ENCODE results near the gene DKKL1.
A peak's percentile ranks its signal among the peaks of the same experiment; 100 is the strongest.

DKKL1 gene

DNA sequence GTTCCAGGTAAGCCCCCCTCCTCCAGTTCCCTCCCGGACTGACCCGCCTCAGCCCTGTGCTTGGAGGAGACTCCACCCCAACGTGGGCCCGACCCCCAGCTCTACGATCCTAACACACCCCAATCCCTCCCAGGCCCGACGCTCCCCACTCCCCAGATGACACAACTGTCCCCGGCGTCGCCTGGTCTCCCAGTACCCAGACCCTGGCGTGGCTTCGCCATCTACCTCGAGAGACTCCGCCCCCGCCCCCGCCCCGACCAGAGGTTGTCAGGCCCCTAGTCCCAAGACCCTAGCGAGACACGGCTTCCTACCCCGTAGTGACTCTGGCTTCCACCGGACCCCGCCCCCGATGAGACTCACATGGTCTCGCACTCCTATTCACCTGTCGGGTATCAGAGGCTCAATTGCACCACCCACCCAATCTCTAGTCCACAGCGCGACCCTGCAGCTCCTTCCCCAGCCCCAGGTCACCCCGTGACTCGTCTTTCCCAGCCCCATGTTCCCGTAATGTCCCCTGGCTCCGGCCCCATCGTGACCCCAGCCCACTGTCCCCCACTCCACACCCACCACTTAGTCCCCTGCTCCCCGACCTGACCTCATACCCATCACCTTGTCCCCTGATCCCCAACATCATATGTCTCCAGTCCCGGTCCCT is 25.5 kb upstream of the DKKL1 start:
- H4K20me1 ChIP-seq: peaks cover 22% of the 10 kb centered on the region
- H3K36me3 ChIP-seq: no peaks in the 10 kb centered on the region
- no peak for TF ChIP-seq Cebpa-rat (IDR thresholded peaks at IDR 0.05)
- H3K4me2 ChIP-seq: no peak overlapping the region
- H3K27me3 ChIP-seq: peaks cover 20% of the 10 kb centered on the region
- H3K9me3 ChIP-seq: no peaks in the 10 kb centered on the region; the same call in 1 of the 2 replicates
- no peak overlapping the region for H3K4me3 ChIP-seq
- no peak overlapping the region for H3K9ac ChIP-seq
- no peak overlapping the region for H3K27ac ChIP-seq
- H3K4me1 ChIP-seq: peaks cover 73% of the 10 kb centered on the region

DNA sequence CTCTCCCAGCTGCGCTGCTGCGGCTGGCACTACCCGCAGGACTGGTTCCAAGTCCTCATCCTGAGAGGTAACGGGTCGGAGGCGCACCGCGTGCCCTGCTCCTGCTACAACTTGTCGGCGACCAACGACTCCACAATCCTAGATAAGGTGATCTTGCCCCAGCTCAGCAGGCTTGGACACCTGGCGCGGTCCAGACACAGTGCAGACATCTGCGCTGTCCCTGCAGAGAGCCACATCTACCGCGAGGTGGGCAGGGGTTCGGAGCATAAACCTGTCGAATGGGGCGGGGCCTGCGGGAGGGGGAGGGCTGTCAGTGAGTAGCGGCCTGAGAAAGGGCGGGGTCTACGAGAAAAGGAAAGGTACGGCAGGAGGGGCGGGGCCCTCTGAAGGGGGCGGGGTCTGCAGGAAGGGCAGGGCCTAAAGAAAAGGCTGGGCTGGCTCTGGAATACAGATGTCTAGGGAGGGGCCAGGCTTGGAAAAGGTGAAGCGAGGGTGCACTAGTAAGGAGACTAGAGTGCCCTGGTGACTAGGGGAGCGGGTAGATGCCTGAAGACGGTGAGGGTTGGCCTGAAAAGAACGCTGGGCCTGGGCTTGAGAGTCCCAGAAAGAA is 24.9 kb upstream of the DKKL1 start:
- Histone ChIP-seq H3K4me2 (no peak overlapping the region), H3K9ac (no peak overlapping the region), H4K20me1 (peaks cover 23% of the 10 kb centered on the region), H3K9me3 (no peaks in the 10 kb centered on the region; the same call in 1 of the 2 replicates), H3K4me3 (no peak overlapping the region), H3K27me3 (peaks cover 22% of the 10 kb centered on the region), H3K36me3 (no peaks in the 10 kb centered on the region), H3K4me1 (peaks cover 66% of the 10 kb centered on the region), H3K27ac (no peak overlapping the region)
- TF ChIP-seq Cebpa-rat (IDR thresholded peaks at IDR 0.05): no peak

DNA sequence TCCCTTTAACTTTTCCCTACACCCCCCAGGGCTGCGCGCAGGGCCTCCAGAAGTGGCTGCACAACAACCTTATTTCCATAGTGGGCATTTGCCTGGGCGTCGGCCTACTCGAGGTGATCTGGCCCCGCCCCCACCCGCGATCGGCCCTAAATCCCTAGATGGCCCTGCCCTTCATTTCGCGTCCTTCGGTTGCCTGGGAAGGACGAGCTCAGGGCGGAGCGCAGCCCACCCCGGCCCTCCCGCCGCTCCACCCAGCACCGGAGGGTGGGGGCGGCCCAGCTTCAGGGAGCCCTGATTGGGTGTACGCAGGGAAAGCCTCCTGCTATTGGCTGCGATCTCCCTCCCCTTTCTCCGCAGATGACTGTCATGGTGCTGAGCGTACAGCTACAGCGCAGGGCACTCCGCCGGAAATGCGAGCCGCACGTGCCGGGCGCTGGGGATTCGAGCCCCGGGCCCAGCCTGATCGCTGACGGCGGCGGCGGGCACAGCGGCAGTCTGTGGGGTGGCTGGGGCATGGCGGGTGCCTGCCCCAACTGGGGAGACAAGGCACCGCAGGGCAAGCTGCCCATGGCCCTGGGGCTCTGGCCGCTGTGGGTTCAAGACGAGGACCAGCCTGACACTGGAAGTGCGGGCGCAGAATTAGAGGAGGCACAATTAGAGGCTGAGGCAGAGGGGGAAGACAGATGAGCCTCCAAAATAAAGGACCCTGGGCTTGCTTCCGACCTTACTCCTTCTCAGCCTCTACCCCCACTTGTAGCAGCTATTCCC is 24.2 kb upstream of the DKKL1 start:
- no peaks in the 10 kb centered on the region; the same call in 1 of the 2 replicates for H3K9me3 ChIP-seq
- peaks cover 23% of the 10 kb centered on the region for H4K20me1 ChIP-seq
- peaks cover 59% of the 10 kb centered on the region for H3K4me1 ChIP-seq
- H3K9ac ChIP-seq: no peak overlapping the region
- no peak overlapping the region for H3K4me3 ChIP-seq
- H3K36me3 ChIP-seq: no peaks in the 10 kb centered on the region
- TF ChIP-seq Cebpa-rat (IDR thresholded peaks at IDR 0.05): no peak
- peaks cover 29% of the 10 kb centered on the region for H3K27me3 ChIP-seq
- no peak overlapping the region for H3K27ac ChIP-seq
- peak overlapping the region; percentile 84 for H3K4me2 ChIP-seq

DNA sequence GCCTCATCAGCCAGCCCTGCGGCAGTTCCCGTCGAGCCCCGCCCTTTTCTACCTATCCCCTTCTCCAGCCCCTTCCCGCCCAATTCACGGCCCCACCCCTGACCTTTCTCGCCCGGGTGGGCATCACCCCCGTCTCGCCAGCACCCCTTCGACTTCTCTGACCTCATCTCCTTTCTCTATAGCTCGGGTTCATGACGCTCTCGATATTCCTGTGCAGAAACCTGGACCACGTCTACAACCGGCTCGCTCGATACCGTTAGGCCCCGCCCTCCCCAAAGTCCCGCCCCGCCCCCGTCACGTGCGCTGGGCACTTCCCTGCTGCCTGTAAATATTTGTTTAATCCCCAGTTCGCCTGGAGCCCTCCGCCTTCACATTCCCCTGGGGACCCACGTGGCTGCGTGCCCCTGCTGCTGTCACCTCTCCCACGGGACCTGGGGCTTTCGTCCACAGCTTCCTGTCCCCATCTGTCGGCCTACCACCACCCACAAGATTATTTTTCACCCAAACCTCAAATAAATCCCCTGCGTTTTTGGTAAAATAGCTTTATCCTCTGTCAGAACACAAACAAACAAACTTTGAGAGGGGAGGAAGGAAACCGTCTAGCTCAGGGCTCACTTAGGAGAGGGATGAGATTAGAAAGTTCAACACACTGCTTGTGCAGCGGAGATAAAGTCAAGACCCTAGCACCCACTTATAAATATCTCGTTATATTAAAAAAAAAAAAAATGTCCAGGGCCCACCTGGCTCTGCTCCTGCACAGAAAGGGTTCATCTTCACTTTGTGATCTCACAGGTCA is 23.4 kb upstream of the DKKL1 start:
- Histone ChIP-seq H3K9ac (no peak overlapping the region), H3K4me2 (peak overlapping the region; percentile 84)

DNA sequence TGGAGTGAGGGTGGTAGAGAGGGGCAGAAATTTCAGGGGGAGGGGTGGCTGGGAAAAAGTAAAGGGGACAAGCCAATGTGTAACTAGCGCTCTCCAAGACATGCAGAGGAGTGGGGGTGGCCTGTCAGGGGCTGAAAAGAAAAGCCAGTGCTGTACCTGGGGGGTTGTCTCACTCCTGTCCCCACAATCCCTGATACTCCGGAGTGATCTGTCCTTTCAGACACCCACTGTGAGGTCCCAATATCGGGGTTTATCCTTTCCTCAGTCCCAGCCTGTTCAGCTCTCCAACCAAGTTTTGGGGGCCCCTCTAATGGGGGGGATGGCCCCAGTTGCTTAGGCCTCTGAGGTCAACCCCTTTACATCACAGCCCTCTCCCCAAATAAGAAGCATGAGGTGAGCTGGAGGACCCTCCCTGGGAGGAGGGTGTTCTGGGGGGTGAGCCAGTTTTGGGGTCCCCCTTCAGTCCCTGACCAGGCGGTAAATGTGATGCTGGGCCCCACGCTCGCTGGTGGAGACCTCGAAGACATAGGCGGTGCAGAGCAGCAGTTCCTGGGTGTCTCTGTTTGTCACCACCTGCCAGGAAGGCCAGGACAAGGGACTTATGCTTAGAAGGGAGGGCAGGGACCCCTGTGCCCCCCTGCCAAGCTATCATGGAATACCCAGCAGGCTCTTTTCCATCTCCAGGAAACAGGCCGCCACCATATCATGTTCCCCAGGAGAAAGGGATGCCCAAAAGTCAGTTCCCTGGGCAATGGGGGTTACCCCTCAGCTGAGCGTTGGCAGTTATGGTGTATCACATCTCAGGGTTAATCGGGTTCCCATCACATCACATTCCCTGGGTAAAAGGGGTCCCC is 22.6 kb upstream of the DKKL1 start:
- Histone ChIP-seq H4K20me1 (peaks cover 23% of the 10 kb centered on the region), H3K9me3 (no peaks in the 10 kb centered on the region; the same call in 1 of the 2 replicates), H3K36me3 (no peaks in the 10 kb centered on the region), H3K27me3 (peaks cover 39% of the 10 kb centered on the region), H3K4me3 (peak overlapping the region; percentile 25), H3K4me2 (peak overlapping the region; percentile 84), H3K4me1 (peaks cover 43% of the 10 kb centered on the region), H3K9ac (no peak overlapping the region), H3K27ac (no peak overlapping the region)
- no peak for TF ChIP-seq Cebpa-rat (IDR thresholded peaks at IDR 0.05)

More for the DNA sequence above, 23.4 kb upstream of the DKKL1 start:
- Histone ChIP-seq H3K36me3 (no peaks in the 10 kb centered on the region), H3K4me1 (peaks cover 52% of the 10 kb centered on the region), H3K9me3 (no peaks in the 10 kb centered on the region; the same call in 1 of the 2 replicates), H3K4me3 (peak overlapping the region; percentile 25), H4K20me1 (peaks cover 23% of the 10 kb centered on the region), H3K27me3 (peaks cover 35% of the 10 kb centered on the region), H3K27ac (no peak overlapping the region)
- TF ChIP-seq Cebpa-rat (IDR thresholded peaks at IDR 0.05): no peak

DNA sequence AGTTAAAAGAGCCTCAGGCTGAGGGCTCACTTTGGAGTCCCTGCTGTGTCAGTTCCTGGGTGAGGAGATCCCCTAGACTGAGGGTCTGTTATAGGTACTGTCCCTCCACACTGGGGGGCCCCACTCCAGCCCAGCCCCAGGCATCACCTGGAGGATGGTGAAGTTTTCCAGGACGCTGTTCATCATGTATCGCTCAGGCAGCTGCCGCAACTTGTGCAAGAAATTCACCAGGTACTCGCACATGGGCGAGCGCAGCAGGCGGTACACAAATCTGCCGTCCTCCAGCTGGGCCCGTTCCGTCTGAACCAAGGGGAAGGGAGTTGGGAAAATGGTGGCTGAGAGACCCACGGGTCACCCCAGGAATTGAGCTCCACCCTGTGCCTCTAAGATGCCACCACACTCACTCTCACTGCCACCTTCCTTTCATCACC is 21.4 kb upstream of the DKKL1 start:
- Histone ChIP-seq H3K4me1 (peaks cover 32% of the 10 kb centered on the region), H3K9ac (no peak overlapping the region), H3K4me2 (no peak overlapping the region; the same call in 1 of the 2 replicates), H3K27me3 (peaks cover 37% of the 10 kb centered on the region), H3K27ac (no peak overlapping the region), H3K36me3 (no peaks in the 10 kb centered on the region), H3K9me3 (no peaks in the 10 kb centered on the region; the same call in 1 of the 2 replicates), H4K20me1 (peaks cover 23% of the 10 kb centered on the region), H3K4me3 (no peak overlapping the region)
- TF ChIP-seq Cebpa-rat (IDR thresholded peaks at IDR 0.05): no peak

DNA sequence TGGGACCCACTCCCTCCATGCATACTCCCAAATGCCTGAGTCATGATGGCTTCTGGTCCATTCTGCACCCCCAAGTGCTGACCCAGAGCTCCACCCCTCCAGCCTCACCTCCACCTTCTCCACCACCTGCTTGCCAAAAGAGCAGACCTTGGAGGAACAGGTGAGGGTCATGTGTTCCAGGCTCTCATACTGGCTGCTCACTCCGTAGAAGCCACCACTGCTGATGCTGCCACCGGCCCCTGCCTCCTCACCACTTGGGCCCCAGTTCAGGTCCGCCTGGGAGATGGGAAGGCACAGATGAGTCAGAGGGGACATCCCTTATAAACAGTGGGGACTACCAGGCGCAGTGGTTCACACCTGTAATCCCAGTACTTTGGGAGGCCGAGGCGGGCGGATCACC is 20.6 kb upstream of the DKKL1 start:
- Histone ChIP-seq H3K4me3 (no peak overlapping the region), H3K4me2 (no peak overlapping the region), H3K9me3 (no peaks in the 10 kb centered on the region; the same call in 1 of the 2 replicates), H3K27ac (no peak overlapping the region), H3K4me1 (peaks cover 32% of the 10 kb centered on the region), H4K20me1 (peaks cover 23% of the 10 kb centered on the region), H3K36me3 (no peaks in the 10 kb centered on the region), H3K9ac (no peak overlapping the region), H3K27me3 (peaks cover 37% of the 10 kb centered on the region)
- TF ChIP-seq Cebpa-rat (IDR thresholded peaks at IDR 0.05): no peak

DNA sequence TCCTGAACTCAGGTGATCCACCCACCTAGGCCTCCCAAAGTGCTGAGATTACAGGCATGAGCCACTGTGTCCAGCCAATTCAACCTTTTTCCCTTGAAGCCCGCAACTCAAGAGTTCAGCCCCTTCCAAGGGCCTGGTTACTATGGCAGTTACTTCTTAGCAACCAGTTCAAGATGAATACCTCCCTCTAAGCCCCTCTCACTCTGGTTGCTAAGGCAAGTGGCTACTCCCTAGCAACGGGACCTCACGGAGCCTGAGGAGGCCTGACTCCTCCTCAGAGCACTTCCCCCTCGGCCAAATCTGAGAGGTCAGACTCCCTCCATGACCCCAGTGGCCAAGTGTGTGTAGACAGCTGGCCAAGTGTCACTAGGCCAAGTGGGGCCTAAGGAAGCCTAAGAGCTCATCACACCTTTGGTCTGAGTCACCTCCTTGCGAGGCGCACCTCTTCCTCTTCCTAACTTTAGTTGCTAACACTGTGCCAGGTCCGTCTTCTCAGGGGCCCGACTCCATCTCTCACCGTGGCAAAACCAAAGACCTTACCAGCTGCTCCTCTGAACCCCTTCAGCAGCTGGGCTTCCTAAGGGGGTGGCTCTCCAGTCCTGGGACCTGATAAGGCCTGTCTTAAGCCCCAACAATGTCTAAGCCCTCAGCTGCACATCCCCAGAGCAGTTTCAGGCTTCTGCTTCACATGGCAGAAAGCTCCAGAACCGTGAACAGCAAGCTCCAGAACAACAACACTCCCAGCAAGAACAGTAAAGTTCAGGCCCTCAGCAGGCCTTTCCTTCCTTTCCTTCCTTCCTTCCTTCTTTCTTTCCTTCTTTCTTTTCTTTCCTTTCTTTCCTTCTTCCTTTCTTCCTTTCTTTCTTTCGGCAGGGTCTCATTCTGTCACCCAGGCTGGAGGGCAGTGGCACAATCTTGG is 18.9 kb upstream of the DKKL1 start:
- no peak overlapping the region for H3K27ac ChIP-seq

More for the DNA sequence above, 18.9 kb upstream of the DKKL1 start:
- Histone ChIP-seq H3K4me2 (no peak overlapping the region), H3K4me1 (peaks cover 25% of the 10 kb centered on the region), H3K27me3 (peaks cover 37% of the 10 kb centered on the region), H4K20me1 (peaks cover 18% of the 10 kb centered on the region), H3K9ac (no peak overlapping the region), H3K9me3 (no peaks in the 10 kb centered on the region), H3K36me3 (no peaks in the 10 kb centered on the region), H3K4me3 (no peak overlapping the region)
- no peak for TF ChIP-seq Cebpa-rat (IDR thresholded peaks at IDR 0.05)

Data from BLaER1 (cell line).